Neural cell (in vitro differentiated cells): ENCODE measurements around the gene INMT. TPM values are rescaled to one million over a fixed set of nuclear protein-coding genes. Genes with fewer than 3 reads are reported as not detected.

Experiments used
- H2AFZ ChIP-seq: fragments of 200-600, 300-800 bp; sonication (generic), shearing (Covaris generic); 2 replicates; pipeline ENCODE4 v1.6.0; 2014; ENCODE audit warnings: low read depth, mild to moderate bottlenecking, antibody characterized with exemption, low read length, moderate library complexity
- H3F3A ChIP-seq: fragments of 200-600 bp; shearing (Covaris generic); 2 replicates; pipeline ENCODE4 v1.6.1; 2016; ENCODE audit warnings: mild to moderate bottlenecking, moderate library complexity, mixed read lengths, antibody characterized with exemption, low read length; ENCODE audit not compliant: insufficient read depth, poor library complexity, severe bottlenecking
- H3K27ac ChIP-seq: fragments of 200-600, 300-800 bp; sonication (generic), shearing (Covaris generic); 2 replicates; pipeline ENCODE4 v1.5.1; 2014; ENCODE audit warnings: mild to moderate bottlenecking, low read length, moderate library complexity
- H3K27me3 ChIP-seq: fragments of 300-800, 200-600 bp; sonication (generic), shearing (Covaris generic); 2 replicates; pipeline ENCODE4 v1.6.0; 2014; ENCODE audit warnings: mild to moderate bottlenecking, low read depth, low read length, moderate library complexity; ENCODE audit not compliant: insufficient read depth
- H3K36me3 ChIP-seq: fragments of 300-800, 200-600 bp; sonication (generic), shearing (Covaris generic); 2 replicates; pipeline ENCODE4 v1.5.1; 2014; ENCODE audit warnings: mild to moderate bottlenecking, antibody characterized with exemption, low read length, moderate library complexity; ENCODE audit not compliant: insufficient read depth
- H3K4me2 ChIP-seq: fragments of 300-800, 200-600 bp; sonication (generic), shearing (Covaris generic); 2 replicates; pipeline ENCODE4 v1.6.0; 2014; ENCODE audit warnings: mild to moderate bottlenecking, low read length
- H3K4me3 ChIP-seq: fragments of 300-800, 200-600 bp; sonication (generic), shearing (Covaris generic); 2 replicates; pipeline ENCODE4 v1.5.1; 2014; ENCODE audit warnings: mild to moderate bottlenecking, low read length, moderate library complexity
- H3K79me2 ChIP-seq: fragments of 200-600 bp; shearing (Covaris generic); replicated peaks from 2 replicates; pipeline ENCODE4 v1.6.0; 2014; ENCODE audit warnings: mild to moderate bottlenecking, low read length, moderate library complexity; ENCODE audit not compliant: insufficient read depth
- H3K9ac ChIP-seq: fragments of 300-800, 200-600 bp; sonication (generic), shearing (Covaris generic); 2 replicates; pipeline ENCODE4 v1.6.1; 2016; ENCODE audit warnings: mild to moderate bottlenecking, low read length, mixed read lengths
- H3K9me2 ChIP-seq: fragments of 200-600 bp; shearing (Covaris generic); 2 replicates; pipeline ENCODE4 v1.6.1; 2016; ENCODE audit warnings: mild to moderate bottlenecking, low read length, mixed read lengths; ENCODE audit not compliant: insufficient read depth
- H3K9me3 ChIP-seq: fragments of 200-600, 300-800 bp; sonication (generic), shearing (Covaris generic); 2 replicates; pipeline ENCODE4 v1.6.1; 2016; ENCODE audit warnings: mild to moderate bottlenecking, mixed run types, low read length, moderate library complexity, mixed read lengths
- H4K20me1 ChIP-seq: fragments of 200-600 bp; shearing (Covaris generic); 2 replicates; pipeline ENCODE4 v1.6.1; 2016; ENCODE audit warnings: mild to moderate bottlenecking, mixed run types; ENCODE audit not compliant: insufficient read depth
- EP300 ChIP-seq: fragments of 450-650 bp; conservative IDR thresholded peaks from 2 replicates; pipeline ENCODE4 v1.6.1; 2014; ENCODE audit warnings: antibody characterized with exemption, mild to moderate bottlenecking, moderate library complexity; ENCODE audit not compliant: poor library complexity, severe bottlenecking
- EZH2 ChIP-seq: fragments of 200-600, 300-800 bp; shearing (Covaris generic), sonication (generic); IDR thresholded peaks from 2 replicates; pipeline ENCODE4 v1.6.1; 2014; ENCODE audit warnings: antibody characterized with exemption, low read length, borderline replicate concordance, mild to moderate bottlenecking; ENCODE audit not compliant: insufficient read depth, poor library complexity, severe bottlenecking
- MXI1 ChIP-seq: fragments of 450-650 bp; conservative IDR thresholded peaks from 2 replicates; pipeline ENCODE4 v1.6.1; 2014; ENCODE audit warnings: antibody characterized with exemption, mild to moderate bottlenecking; ENCODE audit not compliant: poor library complexity, severe bottlenecking
- POLR2AphosphoS5 ChIP-seq: IDR thresholded peaks from 2 replicates; pipeline ENCODE4 v1.6.1; 2012
- RAD21 ChIP-seq: fragments of 450-650 bp; conservative IDR thresholded peaks from 2 replicates; pipeline ENCODE4 v1.6.1; 2014; ENCODE audit warnings: antibody characterized with exemption, mild to moderate bottlenecking, moderate library complexity
- SMC3 ChIP-seq: fragments of 450-650 bp; conservative IDR thresholded peaks from 2 replicates; pipeline ENCODE4 v1.6.1; 2014; ENCODE audit warnings: antibody characterized with exemption, mild to moderate bottlenecking, moderate library complexity; ENCODE audit not compliant: poor library complexity
- TAF1 ChIP-seq: IDR thresholded peaks from 2 replicates; pipeline ENCODE4 v1.6.1; 2012; ENCODE audit warnings: low read depth
- polyA plus RNA-seq: library from polyadenylated mRNA; depleted of rRNA; stranded (reverse); fragments of >200 nt; gene quantifications from 2 replicates; pipeline ENCODE4 v1.2.3, GENCODE V29; 2014
- TF ChIP-seq, protein P1 (sequence below): IDR thresholded peaks from 2 replicates; pipeline ENCODE4 v1.6.1; 2012; ENCODE audit warnings: borderline replicate concordance
- TF ChIP-seq, protein P2 (sequence below): fragments of 450-650 bp; IDR thresholded peaks from 2 replicates; pipeline ENCODE4 v1.5.1; 2014; ENCODE audit warnings: antibody characterized with exemption, mild to moderate bottlenecking, moderate library complexity; ENCODE audit not compliant: poor library complexity, severe bottlenecking

INMT gene
- polyA plus RNA-seq, 1 donor from 2014 or later = 0.66 TPM

DNA sequence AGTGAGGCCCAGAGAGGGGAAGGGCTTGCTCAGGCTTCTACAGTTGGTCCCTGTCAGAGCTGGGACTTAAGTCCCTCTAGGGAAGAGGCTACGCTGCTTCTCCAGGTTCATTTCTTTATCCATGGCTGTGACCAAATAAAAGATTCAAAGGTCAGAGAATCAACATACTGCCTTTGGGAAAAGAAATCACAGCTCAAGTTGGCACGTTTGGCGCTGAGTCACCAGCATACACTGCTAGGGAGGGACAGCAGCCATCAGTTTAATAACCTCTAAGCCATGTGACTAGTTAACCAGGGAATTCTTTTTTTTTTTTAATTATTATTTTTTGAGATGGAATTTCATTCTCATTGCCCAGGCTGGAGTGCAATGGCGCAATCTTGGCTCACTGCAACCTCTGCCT, 41.3 kb upstream of the INMT start:
- no peaks in the 10 kb centered on the region for H3K36me3 ChIP-seq
- H3K9me3 ChIP-seq = no peaks in the 10 kb centered on the region
- no peak overlapping the region for H3K9ac ChIP-seq
- H3K27me3 ChIP-seq = no peaks in the 10 kb centered on the region
- no peak overlapping the region for H3K4me3 ChIP-seq
- no peak overlapping the region for H3K27ac ChIP-seq
- TF ChIP-seq RAD21 (no peak), TAF1 (no peak), EZH2 (no peak), POLR2AphosphoS5 (no peak), EP300 (no peak), MXI1 (no peak), SMC3 (no peak)
- TF ChIP-seq, protein P1, sequence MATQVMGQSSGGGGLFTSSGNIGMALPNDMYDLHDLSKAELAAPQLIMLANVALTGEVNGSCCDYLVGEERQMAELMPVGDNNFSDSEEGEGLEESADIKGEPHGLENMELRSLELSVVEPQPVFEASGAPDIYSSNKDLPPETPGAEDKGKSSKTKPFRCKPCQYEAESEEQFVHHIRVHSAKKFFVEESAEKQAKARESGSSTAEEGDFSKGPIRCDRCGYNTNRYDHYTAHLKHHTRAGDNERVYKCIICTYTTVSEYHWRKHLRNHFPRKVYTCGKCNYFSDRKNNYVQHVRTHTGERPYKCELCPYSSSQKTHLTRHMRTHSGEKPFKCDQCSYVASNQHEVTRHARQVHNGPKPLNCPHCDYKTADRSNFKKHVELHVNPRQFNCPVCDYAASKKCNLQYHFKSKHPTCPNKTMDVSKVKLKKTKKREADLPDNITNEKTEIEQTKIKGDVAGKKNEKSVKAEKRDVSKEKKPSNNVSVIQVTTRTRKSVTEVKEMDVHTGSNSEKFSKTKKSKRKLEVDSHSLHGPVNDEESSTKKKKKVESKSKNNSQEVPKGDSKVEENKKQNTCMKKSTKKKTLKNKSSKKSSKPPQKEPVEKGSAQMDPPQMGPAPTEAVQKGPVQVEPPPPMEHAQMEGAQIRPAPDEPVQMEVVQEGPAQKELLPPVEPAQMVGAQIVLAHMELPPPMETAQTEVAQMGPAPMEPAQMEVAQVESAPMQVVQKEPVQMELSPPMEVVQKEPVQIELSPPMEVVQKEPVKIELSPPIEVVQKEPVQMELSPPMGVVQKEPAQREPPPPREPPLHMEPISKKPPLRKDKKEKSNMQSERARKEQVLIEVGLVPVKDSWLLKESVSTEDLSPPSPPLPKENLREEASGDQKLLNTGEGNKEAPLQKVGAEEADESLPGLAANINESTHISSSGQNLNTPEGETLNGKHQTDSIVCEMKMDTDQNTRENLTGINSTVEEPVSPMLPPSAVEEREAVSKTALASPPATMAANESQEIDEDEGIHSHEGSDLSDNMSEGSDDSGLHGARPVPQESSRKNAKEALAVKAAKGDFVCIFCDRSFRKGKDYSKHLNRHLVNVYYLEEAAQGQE = no peak
- TF ChIP-seq, protein P2, sequence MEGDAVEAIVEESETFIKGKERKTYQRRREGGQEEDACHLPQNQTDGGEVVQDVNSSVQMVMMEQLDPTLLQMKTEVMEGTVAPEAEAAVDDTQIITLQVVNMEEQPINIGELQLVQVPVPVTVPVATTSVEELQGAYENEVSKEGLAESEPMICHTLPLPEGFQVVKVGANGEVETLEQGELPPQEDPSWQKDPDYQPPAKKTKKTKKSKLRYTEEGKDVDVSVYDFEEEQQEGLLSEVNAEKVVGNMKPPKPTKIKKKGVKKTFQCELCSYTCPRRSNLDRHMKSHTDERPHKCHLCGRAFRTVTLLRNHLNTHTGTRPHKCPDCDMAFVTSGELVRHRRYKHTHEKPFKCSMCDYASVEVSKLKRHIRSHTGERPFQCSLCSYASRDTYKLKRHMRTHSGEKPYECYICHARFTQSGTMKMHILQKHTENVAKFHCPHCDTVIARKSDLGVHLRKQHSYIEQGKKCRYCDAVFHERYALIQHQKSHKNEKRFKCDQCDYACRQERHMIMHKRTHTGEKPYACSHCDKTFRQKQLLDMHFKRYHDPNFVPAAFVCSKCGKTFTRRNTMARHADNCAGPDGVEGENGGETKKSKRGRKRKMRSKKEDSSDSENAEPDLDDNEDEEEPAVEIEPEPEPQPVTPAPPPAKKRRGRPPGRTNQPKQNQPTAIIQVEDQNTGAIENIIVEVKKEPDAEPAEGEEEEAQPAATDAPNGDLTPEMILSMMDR = no peak
- H3K4me2 ChIP-seq = no peak overlapping the region
- no peaks in the 10 kb centered on the region for H3K9me2 ChIP-seq
- no peaks in the 10 kb centered on the region for H3F3A ChIP-seq
- H4K20me1 ChIP-seq = no peaks in the 10 kb centered on the region
- no peaks in the 10 kb centered on the region for H3K79me2 ChIP-seq
- no peak overlapping the region for H2AFZ ChIP-seq

DNA sequence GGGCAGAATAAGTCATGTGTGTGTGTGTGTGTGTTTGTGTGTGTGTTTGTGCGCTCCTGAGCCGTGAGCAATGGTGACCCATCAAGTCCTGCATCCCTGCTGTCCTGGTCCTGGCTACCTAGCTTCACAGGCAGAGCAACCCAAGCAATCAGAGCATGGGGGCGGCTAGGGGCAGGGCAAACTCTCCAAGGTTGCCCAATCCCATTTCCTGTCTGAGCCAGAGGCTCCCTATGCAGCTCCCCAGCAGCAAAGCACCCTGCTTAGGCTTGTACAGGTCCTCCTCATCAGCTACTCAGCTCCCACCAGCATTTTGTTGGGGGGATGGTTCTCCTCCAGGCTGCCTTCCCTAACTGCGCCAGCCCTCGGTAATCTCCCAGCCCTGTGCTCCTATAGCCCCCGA, 38.5 kb upstream of the INMT start:
- TF ChIP-seq RAD21 = no peak
- TF ChIP-seq SMC3 = no peak
- TF ChIP-seq TAF1 = no peak
- TF ChIP-seq, protein P2 = no peak
- TF ChIP-seq EP300 = no peak
- TF ChIP-seq MXI1 = no peak
- Histone ChIP-seq H3K36me3 (no peaks in the 10 kb centered on the region), H3K4me3 (no peak overlapping the region), H2AFZ (no peak overlapping the region), H3F3A (no peaks in the 10 kb centered on the region), H3K9me3 (no peaks in the 10 kb centered on the region), H3K27ac (no peak overlapping the region), H4K20me1 (no peaks in the 10 kb centered on the region), H3K4me2 (no peak overlapping the region), H3K79me2 (no peaks in the 10 kb centered on the region), H3K27me3 (no peaks in the 10 kb centered on the region), H3K9me2 (no peaks in the 10 kb centered on the region), H3K9ac (no peak overlapping the region)
